ENCODE measurements around the gene DGAT2.

- TF ChIP-seq CTCF (IDR thresholded peaks at IDR 0.05) = no peak
- no peak for TF ChIP-seq POLR2A (IDR thresholded peaks at IDR 0.05)
Observed at GRCh38 chr11:75766443-75767227, 1.9 kb upstream of the DGAT2 start.

All from vagina (tissue), 2 donors.